SK-N-SH (cell line): ENCODE measurements around the gene ART5. TPM values are rescaled to one million over a fixed set of nuclear protein-coding genes. Genes with fewer than 3 reads are reported as not detected.

ENCODE experiments used
- CTCF ChIA-PET: fragments of 300-600, 350-600 bp; formaldehyde crosslinking; extraction: SDS; loops from one replicate; lab custom pipeline; 2021; lab: Yijun Ruan, JAX
- POLR2A ChIA-PET: fragments of 350-600 bp; sonication (Branson Sonifier 250); formaldehyde crosslinking; extraction: SDS; loops from one replicate; lab custom pipeline; 2020; ENCODE audit warnings: antibody characterized with exemption, inconsistent platforms; lab: Yijun Ruan, JAX
- DNase-seq: peaks from one replicate; pipeline ENCODE4 v3.0.0; 2012
- H2AFZ ChIP-seq: fragments of 200-600 bp; sonication (generic); 2 replicates; pipeline ENCODE4 v1.8.1; 2016; ENCODE audit warnings: antibody characterized with exemption, mild to moderate bottlenecking, low read depth
- H3F3A ChIP-seq: fragments of 200-600 bp; sonication (generic); replicated peaks from 2 replicates; pipeline ENCODE3; 2016; ENCODE audit warnings: antibody characterized with exemption, mild to moderate bottlenecking; ENCODE audit not compliant: insufficient read depth
- H3K27ac ChIP-seq, 2 experiments: fragments of 200-500 bp in 1 of 2; fragments of 200-600 bp in 1 of 2; sonication (Bioruptor generic) in 1 of 2; sonication (generic), shearing (Covaris generic) in 1 of 2; 2 replicates each; pipeline versions ENCODE4 v1.5.1 to v1.6.1; 2014 to 2016; ENCODE audit warnings: low read depth in 2 of 2, inconsistent platforms in 1 of 2, low read length in 1 of 2, mild to moderate bottlenecking in 1 of 2, mixed read lengths in 1 of 2
- H3K27me3 ChIP-seq: fragments of 200-600 bp; sonication (generic), shearing (Covaris generic); 2 replicates; pipeline ENCODE4 v1.6.1; 2016; ENCODE audit warnings: mixed run types; ENCODE audit not compliant: insufficient read depth
- H3K36me3 ChIP-seq, 2 experiments: fragments of 200-500 bp in 1 of 2; fragments of 200-600 bp in 1 of 2; sonication (Bioruptor generic) in 1 of 2; sonication (generic) in 1 of 2; replicated peaks in 1 of 2; 2 replicates each; pipeline versions ENCODE3 to v1.5.1; 2014 to 2016; ENCODE audit warnings: low read length in 1 of 2, mild to moderate bottlenecking in 1 of 2; ENCODE audit not compliant: insufficient read depth in 2 of 2, control insufficient read depth in 1 of 2
- H3K4me1 ChIP-seq, 2 experiments: fragments of 200-500 bp in 1 of 2; fragments of 200-600 bp in 1 of 2; sonication (Bioruptor generic) in 1 of 2; sonication (generic), shearing (Covaris generic) in 1 of 2; 2 replicates each; pipeline versions ENCODE4 v1.5.1 to v1.6.1; 2014 to 2016; ENCODE audit warnings: low read depth in 1 of 2, low read length in 1 of 2, mixed run types in 1 of 2; ENCODE audit not compliant: insufficient read depth in 2 of 2, control insufficient read depth in 1 of 2
- H3K4me2 ChIP-seq: fragments of 200-600 bp; sonication (generic), shearing (Covaris generic); 2 replicates; pipeline ENCODE4 v1.6.1; 2017; ENCODE audit warnings: mixed run types
- H3K4me3 ChIP-seq, 2 experiments: fragments of 200-500 bp in 1 of 2; fragments of 200-600 bp in 1 of 2; sonication (Bioruptor generic) in 1 of 2; sonication (generic), shearing (Covaris generic) in 1 of 2; 2 replicates each; pipeline versions ENCODE4 v1.5.1 to v1.8.1; 2014 to 2016; ENCODE audit warnings: low read depth in 2 of 2, inconsistent platforms in 1 of 2, low read length in 1 of 2, mild to moderate bottlenecking in 1 of 2, mixed read lengths in 1 of 2, moderate library complexity in 1 of 2
- H3K79me2 ChIP-seq: fragments of 200-600 bp; sonication (generic); 2 replicates; pipeline ENCODE4 v1.8.1; 2017; ENCODE audit warnings: mild to moderate bottlenecking; ENCODE audit not compliant: insufficient read depth
- H3K9ac ChIP-seq: fragments of 200-600 bp; sonication (generic); 2 replicates; pipeline ENCODE4 v1.6.1; 2017; ENCODE audit warnings: mixed run types
- H3K9me2 ChIP-seq: fragments of 200-600 bp; sonication (generic); 2 replicates; pipeline ENCODE4 v1.6.1; 2017; ENCODE audit warnings: mixed run types
- H3K9me3 ChIP-seq: fragments of 200-600 bp; sonication (generic); 2 replicates; pipeline ENCODE4 v1.6.1; 2017; ENCODE audit warnings: mixed run types, mild to moderate bottlenecking, moderate library complexity
- H4K20me1 ChIP-seq: fragments of 200-600 bp; sonication (generic); 2 replicates; pipeline ENCODE4 v1.6.1; 2017; ENCODE audit warnings: mild to moderate bottlenecking, mixed run types; ENCODE audit not compliant: insufficient read depth
- FOXJ3 ChIP-seq: sonication (generic); formaldehyde crosslinking; IDR thresholded peaks from 2 replicates; pipeline ENCODE4 v1.5.1; 2020; ENCODE audit warnings: mild to moderate bottlenecking, missing genetic modification reagents
- GATA2 ChIP-seq: sonication (generic); formaldehyde crosslinking; IDR thresholded peaks from 2 replicates; pipeline ENCODE4 v1.5.0; 2020; ENCODE audit warnings: mild to moderate bottlenecking, missing genetic modification reagents
- RAD21 ChIP-seq: IDR thresholded peaks from 2 replicates; pipeline ENCODE4 v1.6.1; 2012; ENCODE audit warnings: mild to moderate bottlenecking, low read length
- REST ChIP-seq: IDR thresholded peaks from 2 replicates; pipeline ENCODE4 v1.6.1; 2012; ENCODE audit warnings: mild to moderate bottlenecking, low read depth, low read length, moderate library complexity
- ZBTB33 ChIP-seq: IDR thresholded peaks from 2 replicates; pipeline ENCODE4 v1.4.0; 2012; ENCODE audit warnings: low read depth, borderline replicate concordance
- whole genome bisulfite sequencing: methylation state at CpG from one replicate; pipeline ENCODE4 v1.1.6; 2017; ENCODE audit warnings: low lambda C conversion rate; 5-methylcytosine and 5-hydroxymethylcytosine counted together
- polyA plus RNA-seq, 3 experiments: library from polyadenylated mRNA; depleted of rRNA; stranded (reverse); fragments of >200 nt; gene quantifications; 2 replicates each; pipeline ENCODE4 v1.2.3, GENCODE V29; 2012

ART5 gene
- 0.58 and 0.59 TPM in 2 replicates for polyA plus RNA-seq (2012; rRNA removed)
- polyA plus RNA-seq (2012; cell fraction: cytosol; rRNA removed): 0.17 and 0.46 TPM in 2 replicates
- 0.60 and 0.63 TPM in 2 replicates for polyA plus RNA-seq (2012; cell fraction: nucleus; rRNA removed)

- no peak for DNase-seq
- WGBS: 14% methylated on average over 1 of the region's 21 CpGs
- Histone ChIP-seq H4K20me1 (no peaks in the 10 kb centered on the region), H2AFZ (peak within 1 kb of the TSS; percentile 81; the same call in 1 of the 2 replicates), H3K9ac (peak within 1 kb of the TSS; percentile 53; the same call in 1 of the 2 replicates), H3K79me2 (no peaks in the 10 kb centered on the region), H3K9me2 (no peaks in the 10 kb centered on the region), H3K27me3 (no peaks in the 10 kb centered on the region; the same call in 1 of the 2 replicates), H3K4me1 (peaks cover 0 to 8% of the 10 kb centered on the region in 2 experiments; a peak in 1 of 4 replicates), H3K4me3 (peak within 1 kb of the TSS; percentile 57 to 65), H3K9me3 (no peaks in the 10 kb centered on the region), H3K36me3 (no peaks in the 10 kb centered on the region), H3K4me2 (peak within 1 kb of the TSS; percentile 90), H3K27ac (no peak within 1 kb of the TSS), H3F3A (no peaks in the 10 kb centered on the region)
- ChIA-PET POLR2A (no interaction called here), CTCF (no interaction called here)
- no peak for TF ChIP-seq GATA2 (CRISPR knock-in tag)
Measured at GRCh38 chr11:3641701-3642070, at the start of gene ART5. ART5 (minus strand) TSS chr11:3641992; CDS start chr11:3641862, 130 bp downstream.

- Histone ChIP-seq H3K9ac (no peak overlapping the region), H3K9me2 (no peaks in the 10 kb centered on the region), H2AFZ (no peak overlapping the region), H3K36me3 (peaks cover 54 to 82% of the 10 kb centered on the region in 2 experiments), H3K9me3 (no peaks in the 10 kb centered on the region), H3K4me2 (no peak overlapping the region), H3K79me2 (no peaks in the 10 kb centered on the region), H3F3A (no peaks in the 10 kb centered on the region), H3K27me3 (no peaks in the 10 kb centered on the region), H3K27ac (no peak overlapping the region), H3K4me3 (no peak overlapping the region), H4K20me1 (no peaks in the 10 kb centered on the region), H3K4me1 (no peaks in the 10 kb centered on the region)
- 70% methylated on average over 4 of the region's 4 CpGs for WGBS
- DNase-seq: no peak
- ChIA-PET POLR2A (no interaction called here), CTCF (no interaction called here)
- TF ChIP-seq RAD21: no peak
- TF ChIP-seq ZBTB33: no peak
- no peak for TF ChIP-seq GATA2 (CRISPR knock-in tag)
- TF ChIP-seq REST: no peak
- TF ChIP-seq FOXJ3 (CRISPR knock-in tag): no peak
Measured at GRCh38 chr11:3686751-3687150, 45.0 kb upstream of the ART5 start.
